Effector CD4-positive, alpha-beta T cell (primary cell): ENCODE data around the gene FAM107B.
"Not testable (repeated sequence)": the region's sequence is repeated elsewhere in the genome, so short reads cannot be mapped to it uniquely, and the experiment has no call there.

Experiments used
- DNase-seq: peaks from one replicate; pipeline ENCODE4 v3.0.0-alpha.2; 2020

The FAM107B gene

DNA sequence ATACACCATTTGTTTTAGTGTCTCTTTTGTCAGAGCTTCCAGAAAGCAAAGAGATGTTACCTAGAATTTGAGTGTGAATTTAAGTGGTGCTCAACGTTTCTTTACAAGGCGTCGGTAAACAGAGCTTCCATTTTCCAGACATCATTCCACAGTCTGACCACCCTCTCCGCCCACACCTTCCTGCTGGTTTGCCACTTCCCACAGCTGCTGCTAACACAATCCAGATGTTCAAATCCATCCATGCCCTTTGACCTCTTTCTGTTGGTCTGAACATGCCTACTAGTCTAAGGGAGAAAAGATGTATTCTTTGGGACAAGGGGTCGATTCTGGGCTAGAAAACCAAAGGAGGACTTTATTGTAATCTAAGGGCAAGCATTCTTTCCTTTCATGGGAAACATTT, 86.1 kb downstream of the FAM107B start:
- no peak for DNase-seq

- DNase-seq: not testable (repeated sequence)
Measured at GRCh38 chr10:14688189-14688588, 86.5 kb downstream of the FAM107B start.

DNA sequence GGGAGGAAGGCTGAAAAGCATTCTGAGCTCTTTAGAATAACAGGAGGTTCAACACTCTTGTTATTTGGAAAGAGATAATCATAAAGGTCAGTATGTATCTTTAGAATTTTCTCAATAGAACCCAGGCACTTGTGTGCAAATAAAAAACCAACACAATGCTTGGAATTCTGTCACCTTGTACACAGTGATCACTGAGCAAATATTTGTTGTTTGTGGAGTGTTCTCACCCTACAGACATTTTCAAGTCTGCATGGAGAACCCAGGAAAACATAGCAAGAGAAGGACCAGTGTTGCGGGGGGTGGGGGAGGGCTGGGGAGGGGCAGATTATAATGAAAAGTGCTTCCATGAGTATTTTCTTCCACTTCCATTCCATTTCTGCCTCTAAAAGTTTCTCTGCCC, 87.4 kb downstream of the FAM107B start:
- no peak for DNase-seq

GRCh38 chr10:14686356-14686755, 88.3 kb downstream of the FAM107B start:
- no peak for DNase-seq

DNA sequence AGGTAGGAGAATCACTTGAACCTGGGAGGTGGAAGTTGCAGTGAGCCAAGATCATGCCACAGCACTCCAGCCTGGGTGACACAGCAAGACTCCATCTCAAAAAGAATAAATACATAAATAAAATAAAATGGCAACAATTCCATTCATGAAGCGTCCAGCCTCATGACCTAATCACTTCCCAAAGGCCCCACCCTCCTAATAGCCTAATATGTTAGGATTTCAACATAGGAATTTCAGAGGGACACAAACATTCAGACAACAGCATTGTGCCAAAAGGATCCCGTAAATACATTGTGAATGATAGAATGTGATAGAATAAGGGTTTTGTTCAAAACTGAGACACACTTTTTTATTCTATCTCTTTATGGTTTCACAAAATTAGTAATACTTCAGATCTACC, 90.3 kb downstream of the FAM107B start:
- DNase-seq: no peak

DNA sequence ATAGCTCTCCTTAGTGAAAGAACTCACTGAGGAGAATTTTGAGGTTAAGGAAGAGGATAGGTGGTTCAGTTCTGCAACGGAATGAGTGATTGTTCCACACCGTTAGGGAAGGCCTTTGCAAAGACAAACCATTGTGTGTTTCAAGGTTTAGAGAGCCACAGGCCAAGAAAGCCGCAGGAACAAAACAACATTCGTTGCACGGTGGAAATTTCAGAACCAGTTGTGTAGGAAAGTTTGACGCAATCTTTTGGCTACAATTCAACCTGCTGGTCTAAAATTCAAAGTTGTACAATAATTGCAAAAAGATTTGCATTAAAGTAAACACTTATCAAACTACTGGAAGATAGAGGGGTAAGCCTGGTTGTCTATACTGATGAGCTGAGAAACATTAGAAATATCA, 91.4 kb downstream of the FAM107B start:
- no peak for DNase-seq

- DNase-seq: no peak
Measured at GRCh38 chr10:14681802-14682201, 92.9 kb downstream of the FAM107B start.

GRCh38 chr10:14681305-14681704, 93.4 kb downstream of the FAM107B start:
- no peak for DNase-seq

DNA sequence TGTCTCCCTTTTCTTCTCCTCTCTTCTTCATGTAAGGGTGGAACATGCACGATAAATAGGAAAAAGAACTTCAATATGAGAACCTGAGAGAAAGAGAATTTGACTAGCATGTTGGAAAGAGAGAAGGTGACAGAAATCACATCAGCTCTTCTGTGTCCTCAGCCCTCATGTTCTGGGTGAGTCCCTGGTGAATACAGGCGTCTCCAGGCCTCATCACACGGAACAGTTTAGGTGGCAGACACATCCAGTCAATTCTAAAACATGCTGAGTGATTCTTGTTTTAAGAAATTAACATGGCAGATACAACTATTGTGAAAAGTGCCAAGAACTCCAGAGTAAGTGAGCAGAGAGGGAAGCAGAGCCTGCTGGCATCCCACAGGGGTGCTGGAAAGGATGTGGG, 96.1 kb downstream of the FAM107B start:
- no peak for DNase-seq

GRCh38 chr10:14676732-14677131, 98.0 kb downstream of the FAM107B start:
- no peak for DNase-seq

DNA sequence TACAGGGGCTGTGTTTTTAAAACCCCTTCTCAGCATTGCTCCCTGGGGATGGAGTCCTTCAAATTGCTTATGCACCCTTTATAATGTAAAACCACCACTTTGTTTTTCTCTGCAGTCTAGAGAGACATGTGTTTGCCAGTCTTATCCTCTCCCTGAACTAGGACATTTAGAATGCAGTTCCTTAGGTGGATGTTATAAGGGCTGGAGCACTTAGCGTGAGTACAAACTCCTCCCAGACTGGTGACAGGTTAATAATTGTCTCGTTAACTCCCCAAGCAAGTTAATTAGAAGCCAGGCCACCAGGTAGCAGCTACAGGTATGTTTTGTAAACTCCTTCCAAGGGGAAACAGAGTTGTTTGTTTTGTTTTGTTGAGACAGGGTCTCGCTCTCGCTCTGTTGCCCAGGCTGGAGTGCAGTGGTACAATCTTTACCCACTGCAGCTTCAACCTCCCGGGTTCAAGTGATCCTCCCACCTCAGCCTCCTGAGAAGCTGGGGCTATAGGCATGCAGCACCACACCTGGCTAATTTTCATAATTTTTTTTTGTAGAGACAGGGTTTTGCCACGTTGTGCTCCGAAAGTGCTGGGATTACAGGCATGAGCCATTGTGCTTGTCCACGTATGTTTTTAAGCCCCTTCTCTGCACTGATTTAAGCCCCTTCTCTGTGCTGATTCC, 100.2 kb downstream of the FAM107B start:
- DNase-seq: no peak

DNA sequence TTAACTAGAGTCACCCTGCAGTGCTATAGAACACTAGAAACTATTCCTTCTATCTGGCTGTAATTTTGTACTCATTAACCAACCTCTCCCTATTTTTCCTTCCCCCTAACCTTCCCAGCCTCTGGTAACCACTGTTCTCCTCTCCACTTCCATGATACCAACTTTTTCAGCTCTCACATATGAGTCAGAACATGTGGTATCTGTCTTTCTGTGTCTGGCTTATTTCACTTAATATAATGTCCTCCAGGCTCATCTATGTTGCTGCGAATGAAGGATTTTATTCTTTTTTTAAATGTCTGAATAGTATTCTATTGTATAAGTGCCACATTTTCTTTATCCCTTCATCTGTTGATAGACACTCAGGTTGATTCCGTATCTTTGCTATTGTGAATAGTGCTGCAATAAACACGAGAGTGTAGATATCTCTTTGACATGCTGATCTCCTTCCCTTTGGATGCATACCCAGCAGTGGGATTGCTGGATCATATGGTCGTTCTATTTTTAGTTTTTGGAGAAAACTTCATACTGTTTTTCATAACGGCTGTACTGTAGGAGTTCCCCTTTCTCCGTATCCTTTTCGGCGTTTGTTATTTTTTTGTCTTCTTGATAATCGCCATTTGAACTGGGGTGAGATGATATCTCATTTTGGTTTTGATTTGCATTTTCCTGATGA, 101.4 kb downstream of the FAM107B start:
- no peak for DNase-seq

- DNase-seq: no peak
Measured at GRCh38 chr10:14671386-14671831, 103.3 kb downstream of the FAM107B start.

GRCh38 chr10:14670551-14671240, 104.0 kb downstream of the FAM107B start:
- no peak for DNase-seq

DNA sequence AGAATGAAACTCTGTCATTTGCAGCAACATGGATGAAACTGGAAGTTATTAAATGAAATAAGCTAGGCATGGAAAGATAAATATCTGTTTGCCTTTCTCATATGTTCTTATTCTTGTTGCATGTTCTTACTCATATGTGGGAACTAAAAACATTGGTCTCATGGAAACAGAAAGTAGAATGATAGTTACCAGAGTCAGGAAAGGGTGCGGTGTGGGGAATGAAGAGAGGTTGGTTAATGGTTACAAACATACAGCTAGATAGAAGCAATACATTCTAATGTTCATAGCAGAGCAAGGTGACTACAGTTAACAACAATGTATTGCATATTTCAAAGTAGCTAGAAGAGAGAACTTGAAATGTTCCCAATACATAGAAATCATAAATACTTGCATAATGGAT, 105.1 kb downstream of the FAM107B start:
- DNase-seq: no peak

GRCh38 chr10:14667781-14668180, 106.9 kb downstream of the FAM107B start:
- DNase-seq: no peak

DNA sequence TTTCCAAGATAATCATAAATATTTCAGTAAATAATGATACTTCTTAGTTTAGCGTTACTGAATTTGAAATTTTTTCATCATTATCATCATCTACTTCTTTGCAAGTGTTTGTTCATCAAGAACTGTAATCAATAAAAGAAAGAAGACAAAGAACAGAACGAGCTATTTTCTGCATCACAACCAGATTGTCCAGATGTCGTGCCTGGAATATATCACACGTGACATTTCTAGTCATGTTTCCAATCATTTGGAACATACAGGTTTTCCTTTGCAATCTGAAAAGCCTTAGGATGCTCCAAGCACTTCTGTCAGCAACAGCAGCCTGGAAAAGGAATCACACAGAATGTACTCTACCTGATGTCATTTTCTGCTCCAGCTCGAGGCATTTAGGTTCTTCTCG, 107.4 kb downstream of the FAM107B start:
- DNase-seq: no peak

DNA sequence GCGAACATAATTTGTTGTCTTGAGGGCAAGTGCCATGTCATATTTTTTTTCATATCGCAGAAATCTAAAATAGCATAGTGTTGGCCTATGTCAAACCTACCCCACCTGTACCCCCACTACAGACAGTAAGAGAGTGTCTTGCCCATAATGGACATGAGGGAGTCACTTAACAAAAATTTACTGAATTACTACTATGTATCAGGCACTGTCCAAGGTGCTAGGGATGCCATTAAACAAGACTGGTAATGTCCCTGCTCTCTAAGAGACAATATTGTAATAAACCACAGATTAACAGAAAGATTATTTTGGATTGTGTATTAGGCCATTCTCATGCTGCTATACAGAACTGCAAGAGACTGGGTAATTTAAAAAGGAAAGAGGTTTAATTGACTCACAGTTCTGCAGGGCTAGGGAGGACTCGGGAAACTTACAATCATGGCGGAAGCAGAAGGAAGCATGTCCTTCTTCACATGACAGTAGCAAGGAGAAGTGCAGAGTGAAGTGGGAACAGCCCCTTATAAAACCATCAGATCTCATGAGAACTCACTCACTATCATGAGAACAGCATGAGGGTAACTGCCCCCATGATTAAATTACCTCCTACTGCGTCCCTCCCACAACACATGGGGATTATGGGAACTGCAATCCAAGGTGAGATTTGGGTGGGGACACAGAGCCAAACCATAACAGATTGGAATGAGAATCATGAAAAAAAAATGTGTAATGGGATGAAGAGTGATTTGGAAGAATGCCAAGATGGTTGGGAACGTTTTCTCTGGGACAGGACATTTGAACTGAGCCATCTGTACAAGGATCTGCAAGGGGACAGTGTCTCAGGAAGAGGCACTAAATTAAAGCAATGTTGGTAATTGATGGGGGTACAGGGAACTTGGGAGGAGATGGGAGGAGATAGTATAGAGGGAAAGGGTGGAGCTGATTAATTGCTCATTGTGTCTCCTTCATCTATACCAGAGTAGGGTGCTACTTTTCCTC, 108.5 kb downstream of the FAM107B start:
- DNase-seq: no peak

DNA sequence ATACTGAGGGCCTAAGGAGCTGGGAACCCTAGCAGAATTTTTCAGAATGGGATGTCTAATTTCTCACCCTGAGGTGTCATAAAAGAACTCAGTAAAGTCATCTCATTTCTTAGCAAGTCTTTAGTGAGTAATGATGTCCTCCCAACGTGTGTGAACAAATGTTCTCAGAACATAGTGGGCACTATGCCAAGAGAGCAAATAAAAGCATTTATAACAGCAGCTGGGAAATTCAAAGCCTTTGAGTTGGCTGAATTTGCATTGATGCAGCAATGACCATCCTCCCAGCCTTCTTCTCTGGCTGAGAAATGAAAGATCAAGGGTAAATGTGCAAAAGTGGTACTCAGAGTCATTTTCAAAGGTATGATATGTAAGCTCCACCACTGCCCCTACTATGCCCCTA, 109.4 kb downstream of the FAM107B start:
- no peak for DNase-seq

DNA sequence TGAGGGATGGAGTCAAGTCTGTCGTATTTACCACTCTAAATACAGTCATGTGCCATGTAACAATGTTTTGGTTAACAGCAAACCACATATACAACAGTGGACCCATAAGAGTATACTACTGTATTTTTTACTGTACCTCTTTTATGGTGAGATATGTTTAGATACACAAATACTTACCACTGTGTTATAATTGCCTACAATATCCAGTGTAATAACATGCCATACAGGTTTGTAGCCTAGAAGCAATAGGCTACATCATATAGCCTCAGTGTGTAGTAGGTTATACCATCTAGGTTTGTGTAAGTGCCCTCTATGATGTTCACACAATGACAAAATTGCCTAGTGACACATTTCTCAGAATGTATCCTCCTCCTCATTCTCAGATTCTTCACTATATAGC, 110.4 kb downstream of the FAM107B start:
- no peak for DNase-seq

GRCh38 chr10:14661818-14662217, 112.9 kb downstream of the FAM107B start:
- no peak for DNase-seq

DNA sequence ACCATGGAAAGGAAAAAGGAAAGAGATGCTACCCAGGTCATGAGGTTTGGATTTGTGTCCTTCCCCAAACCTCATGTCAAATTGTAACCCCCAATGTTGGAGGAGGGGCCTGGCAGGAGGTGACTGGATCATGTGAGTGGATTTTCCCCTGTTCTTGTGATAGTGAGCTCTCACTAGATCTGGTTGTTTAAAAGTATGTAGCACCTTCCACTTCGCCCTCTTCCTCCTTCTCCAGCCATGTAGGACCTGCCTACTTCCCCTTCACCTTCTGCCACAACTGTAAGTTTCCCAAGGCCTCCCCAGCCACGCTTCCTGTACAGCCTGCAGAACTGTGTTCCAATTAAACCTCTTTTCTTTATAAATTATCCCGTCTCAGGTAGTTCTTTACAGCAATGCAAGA, 113.9 kb downstream of the FAM107B start:
- DNase-seq: no peak
